AG04450 (cell line): ENCODE data around the gene ARNT2. TPM values are rescaled to one million over a fixed set of nuclear protein-coding genes. Genes with fewer than 3 reads are reported as not detected.

Source experiments
- CTCF ChIA-PET: fragments of 300-600, 350-600 bp; formaldehyde crosslinking; extraction: SDS; loops from one replicate; lab custom pipeline; 2022; ENCODE audit warnings: antibody characterized with exemption, inconsistent platforms; lab: Charles Lee
- POLR2A ChIA-PET: fragments of 350-600 bp; formaldehyde crosslinking; extraction: SDS; loops from one replicate; lab custom pipeline; 2021; ENCODE audit warnings: antibody characterized with exemption, inconsistent platforms; lab: Yijun Ruan, JAX
- DNase-seq: peaks from one replicate; pipeline ENCODE4 v3.0.0-alpha.2; 2011; ENCODE audit warnings: low read depth, low spot score
- H3K27ac ChIP-seq: one replicate; pipeline ENCODE4 v1.5.1; 2012; ENCODE audit warnings: low read depth, low read length, control low read depth
- H3K27me3 ChIP-seq: one replicate; pipeline ENCODE4 v1.6.0; 2012; ENCODE audit warnings: low read length; ENCODE audit not compliant: control insufficient read depth, insufficient read depth
- H3K4me3 ChIP-seq: 2 replicates; pipeline ENCODE4 v1.5.1; 2011; ENCODE audit warnings: mild to moderate bottlenecking, low read depth, low read length, control low read depth
- H3K9me3 ChIP-seq: 2 replicates; pipeline ENCODE4 v1.5.1; 2012; ENCODE audit warnings: low read length; ENCODE audit not compliant: control insufficient read depth, insufficient read depth
- polyA plus RNA-seq: library from polyadenylated mRNA; depleted of rRNA; stranded (reverse); fragments of >200 nt; gene quantifications from 2 replicates; pipeline ENCODE4 v1.2.3, GENCODE V29; 2011
- TF ChIP-seq, protein P1 (sequence below): IDR thresholded peaks from 2 replicates; pipeline ENCODE4 v1.5.1; 2011; ENCODE audit warnings: low read depth, low read length, control low read depth, inconsistent platforms

ARNT2 gene
- polyA plus RNA-seq, 1 experiment, result 36.8 TPM

DNA sequence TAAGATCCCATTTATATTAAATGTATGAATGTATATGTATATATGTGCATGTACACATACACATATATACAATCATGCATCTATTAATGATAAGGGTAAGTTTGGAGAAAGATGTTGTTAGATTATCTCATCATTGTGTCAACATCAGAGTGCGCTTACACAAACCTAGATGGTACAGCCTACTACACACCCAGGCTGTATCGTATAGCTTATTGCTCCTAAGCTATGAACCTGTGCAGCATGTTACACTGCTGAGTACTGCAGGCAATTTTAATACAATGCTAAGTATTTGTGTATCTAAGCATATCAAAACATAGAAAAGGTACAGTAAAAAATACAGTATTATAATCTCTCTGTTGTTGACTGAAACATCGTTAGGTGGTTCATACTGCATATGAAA is 233.6 kb downstream of the ARNT2 start:
- DNase-seq, result no peak
- H3K27me3 ChIP-seq, result no peaks in the 10 kb centered on the region
- TF ChIP-seq, protein P1, sequence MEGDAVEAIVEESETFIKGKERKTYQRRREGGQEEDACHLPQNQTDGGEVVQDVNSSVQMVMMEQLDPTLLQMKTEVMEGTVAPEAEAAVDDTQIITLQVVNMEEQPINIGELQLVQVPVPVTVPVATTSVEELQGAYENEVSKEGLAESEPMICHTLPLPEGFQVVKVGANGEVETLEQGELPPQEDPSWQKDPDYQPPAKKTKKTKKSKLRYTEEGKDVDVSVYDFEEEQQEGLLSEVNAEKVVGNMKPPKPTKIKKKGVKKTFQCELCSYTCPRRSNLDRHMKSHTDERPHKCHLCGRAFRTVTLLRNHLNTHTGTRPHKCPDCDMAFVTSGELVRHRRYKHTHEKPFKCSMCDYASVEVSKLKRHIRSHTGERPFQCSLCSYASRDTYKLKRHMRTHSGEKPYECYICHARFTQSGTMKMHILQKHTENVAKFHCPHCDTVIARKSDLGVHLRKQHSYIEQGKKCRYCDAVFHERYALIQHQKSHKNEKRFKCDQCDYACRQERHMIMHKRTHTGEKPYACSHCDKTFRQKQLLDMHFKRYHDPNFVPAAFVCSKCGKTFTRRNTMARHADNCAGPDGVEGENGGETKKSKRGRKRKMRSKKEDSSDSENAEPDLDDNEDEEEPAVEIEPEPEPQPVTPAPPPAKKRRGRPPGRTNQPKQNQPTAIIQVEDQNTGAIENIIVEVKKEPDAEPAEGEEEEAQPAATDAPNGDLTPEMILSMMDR, result no peak
- no peak overlapping the region for H3K27ac ChIP-seq
- ChIA-PET CTCF (no interaction called here), POLR2A (no interaction called here)
- peaks cover 22% of the 10 kb centered on the region for H3K9me3 ChIP-seq
- H3K4me3 ChIP-seq, result no peak overlapping the region

DNA sequence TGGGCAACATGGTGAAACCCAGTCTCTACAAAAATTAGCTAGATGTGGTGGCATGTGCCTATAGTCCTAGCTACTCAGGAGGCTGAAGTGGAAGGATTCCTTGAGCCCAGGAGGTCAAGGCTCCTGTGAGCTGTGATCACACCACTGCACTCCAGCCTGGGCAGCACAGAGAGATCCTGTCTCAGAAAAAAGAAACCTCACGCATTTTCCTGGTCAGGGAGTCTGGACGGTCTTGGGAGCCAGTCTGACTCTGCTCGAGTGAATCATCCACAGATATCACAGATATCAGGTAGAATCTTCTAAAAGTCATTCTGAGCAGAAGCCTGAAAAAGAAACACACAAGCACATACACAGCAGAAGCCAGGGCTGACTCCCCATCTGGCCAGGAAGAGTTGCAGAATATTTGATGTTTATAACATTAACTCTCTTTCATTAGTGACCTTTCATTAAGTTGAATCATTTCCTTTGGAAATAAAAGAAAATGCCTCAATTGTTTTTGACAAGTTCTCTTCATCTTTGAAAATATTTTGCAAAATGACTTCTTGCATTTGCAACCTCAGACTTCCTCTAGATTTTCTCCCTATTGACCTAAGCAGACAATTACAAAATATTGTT is 234.5 kb downstream of the ARNT2 start:
- CTCF ChIA-PET, result interaction anchor here (1.0 kb wide), 1 partner anchor 71 kb away, joined by 3 read pairs; no protein-coding TSS in a partner anchor
- POLR2A ChIA-PET, result no interaction called here
- DNase-seq, result no peak
- Histone ChIP-seq H3K4me3 (no peak overlapping the region), H3K9me3 (peaks cover 22% of the 10 kb centered on the region), H3K27ac (no peak overlapping the region), H3K27me3 (no peaks in the 10 kb centered on the region)
- TF ChIP-seq, protein P1, result no peak

DNA sequence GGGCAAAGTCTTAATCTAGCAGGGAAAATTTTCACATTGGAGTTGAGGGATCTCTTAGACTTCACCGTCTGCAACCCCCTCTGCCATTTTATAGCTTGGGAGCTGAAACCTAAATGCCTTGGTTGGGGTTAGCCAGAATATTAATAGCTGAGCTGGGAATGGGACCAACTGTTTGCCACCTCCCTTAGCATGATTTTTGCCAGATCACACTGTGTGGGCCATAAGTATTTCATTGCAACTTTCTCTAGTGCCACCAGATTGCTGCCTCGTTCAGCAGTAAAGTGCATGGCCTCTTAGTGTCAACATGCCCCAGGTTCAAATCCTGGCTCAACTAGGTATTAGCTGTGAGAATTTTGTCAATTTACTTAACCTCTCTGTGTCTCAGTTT is 235.0 kb downstream of the ARNT2 start:
- Histone ChIP-seq H3K27me3 (no peaks in the 10 kb centered on the region), H3K4me3 (no peak overlapping the region), H3K9me3 (peaks cover 22% of the 10 kb centered on the region), H3K27ac (no peak overlapping the region)
- ChIA-PET CTCF (interaction anchor here (1.0 kb wide), 1 partner anchor 72 kb away, joined by 3 read pairs; no protein-coding TSS in a partner anchor), POLR2A (no interaction called here)
- DNase-seq, result no peak
- TF ChIP-seq, protein P1, result no peak

DNA sequence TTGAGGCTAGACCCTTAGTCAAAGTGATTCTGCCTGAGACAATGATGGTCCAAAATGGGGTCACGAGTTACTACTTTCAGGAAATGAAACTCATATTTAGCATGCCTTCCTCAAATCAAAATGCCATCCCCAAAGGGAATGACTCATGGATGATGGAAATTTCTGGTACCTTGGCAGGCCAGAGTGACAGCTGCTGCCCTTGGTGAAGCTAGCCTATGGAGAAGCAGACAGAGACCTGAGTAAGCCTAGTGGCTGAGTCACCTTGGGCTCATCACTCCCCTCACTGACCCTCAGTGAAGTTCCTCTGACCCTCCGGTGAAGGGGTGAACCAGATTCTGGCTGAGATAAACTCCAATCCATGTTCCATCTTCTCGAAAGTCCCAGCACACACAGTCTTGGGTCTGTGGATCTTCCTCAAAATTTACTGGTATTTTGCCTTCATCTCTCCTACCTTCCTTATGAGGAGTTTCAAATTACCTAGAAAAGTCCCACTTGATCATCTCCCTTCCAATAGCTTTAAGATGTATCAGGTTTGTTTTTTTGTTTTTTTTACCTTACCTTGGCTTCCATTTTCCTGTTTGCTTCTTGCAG is 236.4 kb downstream of the ARNT2 start:
- TF ChIP-seq, protein P1, result no peak
- H3K27me3 ChIP-seq, result no peaks in the 10 kb centered on the region
- no peak for DNase-seq
- ChIA-PET CTCF (no interaction called here), POLR2A (no interaction called here)
- no peak overlapping the region for H3K27ac ChIP-seq
- peaks cover 22% of the 10 kb centered on the region for H3K9me3 ChIP-seq
- H3K4me3 ChIP-seq, result no peak overlapping the region

DNA sequence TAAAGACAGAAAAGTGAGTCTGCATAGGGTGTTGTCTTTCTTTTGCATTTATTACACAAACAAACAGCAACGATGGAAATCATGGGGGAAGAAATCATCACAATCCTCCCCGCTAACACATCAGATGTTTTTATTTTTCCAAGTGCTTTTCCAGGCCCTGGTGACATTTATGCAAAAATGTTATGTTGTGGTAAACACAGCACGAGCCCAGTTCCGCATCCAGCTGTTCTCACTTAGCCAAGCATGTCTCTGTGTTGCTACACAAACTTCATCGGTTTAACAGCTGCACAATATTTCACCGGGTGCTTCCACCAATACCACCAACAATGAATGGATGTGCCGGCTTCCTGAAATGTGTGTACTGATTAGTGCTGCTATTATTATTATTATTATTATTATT is 237.2 kb downstream of the ARNT2 start:
- Histone ChIP-seq H3K27me3 (no peaks in the 10 kb centered on the region), H3K27ac (no peak overlapping the region), H3K9me3 (peaks cover 22% of the 10 kb centered on the region), H3K4me3 (no peak overlapping the region)
- no peak for DNase-seq
- CTCF ChIA-PET, result no interaction called here
- POLR2A ChIA-PET, result no interaction called here
- TF ChIP-seq, protein P1, result no peak
